ENCODE measurements around the gene SLC16A1. TPM values are rescaled to one million over a fixed set of nuclear protein-coding genes. Genes with fewer than 3 reads are reported as not detected.

The SLC16A1 gene

GRCh38 chr1:112866981-112867380, 89.0 kb downstream of the SLC16A1 start:
- Histone ChIP-seq H3K27ac (ENCODE audit: low read length, poor library complexity, severe bottlenecking) (peak overlapping the region; percentile 88), H3K18ac (ENCODE audit: low read depth in 1 of 2, low read length in 2 of 2) (peak overlapping the region in 1 of 2 experiments; percentile 52), H2AK5ac (ENCODE audit: low read length, severe bottlenecking) (peak overlapping the region; percentile 60), H4K8ac (ENCODE audit: low read length) (no peak overlapping the region), H3K9me3 (ENCODE audit: control insufficient read depth, low read length) (no peaks in the 10 kb centered on the region), H3K23ac (ENCODE audit: low read length in 2 of 2) (no peak overlapping the region), H2BK120ac (ENCODE audit: low read depth, low read length) (no peak overlapping the region), H3K4me2 (ENCODE audit: low read length, poor library complexity, severe bottlenecking) (no peak overlapping the region), H3K4me1 (ENCODE audit: control insufficient read depth, insufficient read depth, low read depth, low read length) (peaks cover 2% of the 10 kb centered on the region), H4K91ac (ENCODE audit: low read length) (no peak overlapping the region), H2BK15ac (ENCODE audit: low read depth, poor library complexity, severe bottlenecking) (no peak overlapping the region), H2BK12ac (ENCODE audit: low read length in 2 of 2) (no peak overlapping the region), H2BK5ac (ENCODE audit: low read depth, low read length, poor library complexity, severe bottlenecking) (no peak overlapping the region), H2AFZ (ENCODE audit: low read depth, low read length) (no peak overlapping the region), H3K4me3 (ENCODE audit: insufficient read depth in 1 of 2, low read depth in 1 of 2, low read length in 2 of 2) (no peak overlapping the region), H3K9ac (ENCODE audit: low read length) (no peak overlapping the region), H3K14ac (ENCODE audit: low read length in 2 of 2) (no peak overlapping the region), H3K4ac (ENCODE audit: low read depth in 1 of 2, low read length in 2 of 2) (no peak overlapping the region), H3K79me1 (replicated peaks; ENCODE audit: low read length, poor library complexity, severe bottlenecking) (no peaks in the 10 kb centered on the region), H3K27me3 (ENCODE audit: control insufficient read depth in 1 of 2, insufficient read depth in 1 of 2, low read length in 2 of 2) (no peaks in the 10 kb centered on the region), H3K36me3 (ENCODE audit: control insufficient read depth in 1 of 2, insufficient read depth in 2 of 2, low read depth in 1 of 2, low read length in 2 of 2) (no peaks in the 10 kb centered on the region)
- 93% methylated on average over 3 of the region's 5 CpGs for WGBS
- DNase-seq: no peak

GRCh38 chr1:112866151-112866550, 89.8 kb downstream of the SLC16A1 start:
- Histone ChIP-seq H2BK120ac (ENCODE audit: low read depth, low read length) (no peak overlapping the region), H3K9me3 (ENCODE audit: control insufficient read depth, low read length) (no peaks in the 10 kb centered on the region), H2AK5ac (ENCODE audit: low read length, severe bottlenecking) (no peak overlapping the region), H3K79me1 (replicated peaks; ENCODE audit: low read length, poor library complexity, severe bottlenecking) (no peaks in the 10 kb centered on the region), H3K23ac (ENCODE audit: low read length in 2 of 2) (no peak overlapping the region), H2BK15ac (ENCODE audit: low read depth, poor library complexity, severe bottlenecking) (no peak overlapping the region), H3K18ac (ENCODE audit: low read depth in 1 of 2, low read length in 2 of 2) (no peak overlapping the region), H2BK12ac (ENCODE audit: low read length in 2 of 2) (no peak overlapping the region), H3K36me3 (ENCODE audit: control insufficient read depth in 1 of 2, insufficient read depth in 2 of 2, low read depth in 1 of 2, low read length in 2 of 2) (no peaks in the 10 kb centered on the region), H3K27me3 (ENCODE audit: control insufficient read depth in 1 of 2, insufficient read depth in 1 of 2, low read length in 2 of 2) (no peaks in the 10 kb centered on the region), H3K9ac (ENCODE audit: low read length) (no peak overlapping the region), H3K4ac (ENCODE audit: low read depth in 1 of 2, low read length in 2 of 2) (no peak overlapping the region), H3K4me2 (ENCODE audit: low read length, poor library complexity, severe bottlenecking) (no peak overlapping the region), H4K8ac (ENCODE audit: low read length) (no peak overlapping the region), H3K14ac (ENCODE audit: low read length in 2 of 2) (no peak overlapping the region), H3K4me3 (ENCODE audit: insufficient read depth in 1 of 2, low read depth in 1 of 2, low read length in 2 of 2) (no peak overlapping the region), H3K4me1 (ENCODE audit: control insufficient read depth, insufficient read depth, low read depth, low read length) (peaks cover 2% of the 10 kb centered on the region), H4K91ac (ENCODE audit: low read length) (no peak overlapping the region), H3K27ac (ENCODE audit: low read length, poor library complexity, severe bottlenecking) (peak overlapping the region; percentile 88), H2BK5ac (ENCODE audit: low read depth, low read length, poor library complexity, severe bottlenecking) (no peak overlapping the region), H2AFZ (ENCODE audit: low read depth, low read length) (no peak overlapping the region)
- WGBS: 73% methylated on average over 2 of the region's 2 CpGs
- peak; percentile 50 for DNase-seq

GRCh38 chr1:112862753-112863426, 93.1 kb downstream of the SLC16A1 start:
- Histone ChIP-seq H3K4me1 (ENCODE audit: control insufficient read depth, insufficient read depth, low read depth, low read length) (peaks cover 2% of the 10 kb centered on the region), H3K9me3 (ENCODE audit: control insufficient read depth, low read length) (no peaks in the 10 kb centered on the region), H3K18ac (ENCODE audit: low read depth in 1 of 2, low read length in 2 of 2) (no peak overlapping the region), H3K4me3 (ENCODE audit: insufficient read depth in 1 of 2, low read depth in 1 of 2, low read length in 2 of 2) (no peak overlapping the region), H3K4ac (ENCODE audit: low read depth in 1 of 2, low read length in 2 of 2) (no peak overlapping the region), H3K27me3 (ENCODE audit: control insufficient read depth in 1 of 2, insufficient read depth in 1 of 2, low read length in 2 of 2) (no peaks in the 10 kb centered on the region), H2BK120ac (ENCODE audit: low read depth, low read length) (no peak overlapping the region), H3K27ac (ENCODE audit: low read length, poor library complexity, severe bottlenecking) (no peak overlapping the region), H3K23ac (ENCODE audit: low read length in 2 of 2) (no peak overlapping the region), H3K36me3 (ENCODE audit: control insufficient read depth in 1 of 2, insufficient read depth in 2 of 2, low read depth in 1 of 2, low read length in 2 of 2) (no peaks in the 10 kb centered on the region), H3K4me2 (ENCODE audit: low read length, poor library complexity, severe bottlenecking) (no peak overlapping the region), H2BK12ac (ENCODE audit: low read length in 2 of 2) (no peak overlapping the region), H3K9ac (ENCODE audit: low read length) (no peak overlapping the region), H2BK15ac (ENCODE audit: low read depth, poor library complexity, severe bottlenecking) (no peak overlapping the region), H2AFZ (ENCODE audit: low read depth, low read length) (no peak overlapping the region), H3K14ac (ENCODE audit: low read length in 2 of 2) (no peak overlapping the region), H2BK5ac (ENCODE audit: low read depth, low read length, poor library complexity, severe bottlenecking) (no peak overlapping the region), H4K91ac (ENCODE audit: low read length) (no peak overlapping the region), H2AK5ac (ENCODE audit: low read length, severe bottlenecking) (no peak overlapping the region), H4K8ac (ENCODE audit: low read length) (no peak overlapping the region), H3K79me1 (replicated peaks; ENCODE audit: low read length, poor library complexity, severe bottlenecking) (no peaks in the 10 kb centered on the region)
- WGBS: 97% methylated on average over 4 of the region's 5 CpGs
- no peak for DNase-seq

Small RNA genes lying within 50 kb of the gene (small RNA-seq; reads per million reads assigned to genes)
- gene AL390729.2 (ENCODE audit: low read depth): not detected
